GM19043 (cell line): Measurements from ENCODE around the gene ZGPAT.
"Not testable (repeated sequence)": the region's sequence is repeated elsewhere in the genome, so short reads cannot be mapped to it uniquely, and the experiment has no call there.

Source experiments
- ATAC-seq: cut with Tn5 transposase; IDR thresholded peaks from one replicate; pipeline ENCODE4 v1.9.1; 2021; ENCODE audit warnings: low read depth; ENCODE audit not compliant: unreplicated experiment

ZGPAT gene

DNA sequence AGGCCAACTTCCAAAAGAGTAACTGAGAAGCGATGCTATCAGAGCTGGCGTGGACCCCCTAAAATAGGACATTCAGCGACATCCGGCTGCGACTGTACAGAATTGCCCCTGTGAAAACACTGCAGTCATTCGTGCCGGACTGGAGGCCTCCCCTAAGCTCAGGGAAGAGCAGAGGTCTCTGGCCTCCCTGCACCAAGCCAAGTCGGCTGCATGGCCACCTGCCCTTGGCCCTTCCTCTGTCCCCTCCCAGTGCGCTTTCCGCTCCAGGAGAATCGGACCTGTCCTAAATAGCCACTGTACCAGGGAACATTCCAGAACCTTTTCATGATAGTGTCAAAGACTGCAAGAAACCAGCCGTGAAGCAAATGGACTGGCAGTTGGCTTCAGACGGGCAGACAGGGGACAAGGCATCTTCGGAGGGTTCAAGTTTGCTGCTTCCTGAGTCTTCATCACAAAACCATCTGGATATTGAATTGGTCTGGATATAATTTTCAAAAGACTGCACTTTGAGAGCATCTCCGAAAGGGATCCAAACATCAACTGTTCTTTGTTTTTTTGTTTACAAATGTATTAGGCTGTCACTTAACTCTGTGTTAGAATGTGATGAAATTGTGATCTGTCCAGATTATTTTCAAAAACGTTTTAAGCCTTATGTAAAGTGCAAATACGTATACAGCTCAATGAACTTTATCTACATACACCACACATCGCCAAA, 48.3 kb downstream of the ZGPAT start:
- ATAC-seq: no peak

DNA sequence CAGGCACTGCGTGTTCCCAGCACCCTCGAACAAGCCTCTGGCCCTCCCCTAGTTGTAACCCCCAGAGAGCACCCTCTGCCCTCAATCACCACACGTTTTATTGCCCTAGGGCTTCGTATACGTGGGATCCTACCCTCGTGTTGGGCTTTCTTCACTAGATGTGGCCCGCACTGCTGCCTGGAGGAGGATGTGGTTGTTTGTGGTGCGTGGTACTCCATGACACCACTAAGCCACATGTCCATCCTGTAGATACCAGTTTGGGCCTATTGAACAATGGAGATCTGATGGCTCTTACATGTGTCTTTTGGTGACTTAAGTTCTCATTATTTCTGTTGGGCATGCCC, 48.8 kb downstream of the ZGPAT start:
- no peak for ATAC-seq

DNA sequence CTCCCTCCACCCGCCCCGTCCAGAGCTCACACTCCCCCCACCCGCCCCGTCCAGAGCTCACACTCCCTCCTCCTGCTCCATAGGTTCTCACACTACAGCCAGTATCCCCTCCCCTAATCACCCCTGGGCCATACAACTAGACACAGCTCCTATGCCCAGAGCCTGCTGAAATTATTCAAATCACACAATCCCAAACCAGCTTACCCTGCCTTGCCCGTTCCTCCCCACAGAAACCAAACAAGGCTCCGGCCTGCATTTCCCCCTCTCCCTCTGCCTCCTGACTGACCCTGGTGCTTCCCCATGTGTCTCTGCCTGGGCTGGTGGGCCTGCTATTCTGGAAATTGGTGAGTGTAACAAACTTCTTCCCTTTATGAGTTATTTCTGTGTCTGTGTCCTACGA, 50.3 kb downstream of the ZGPAT start:
- no peak for ATAC-seq

DNA sequence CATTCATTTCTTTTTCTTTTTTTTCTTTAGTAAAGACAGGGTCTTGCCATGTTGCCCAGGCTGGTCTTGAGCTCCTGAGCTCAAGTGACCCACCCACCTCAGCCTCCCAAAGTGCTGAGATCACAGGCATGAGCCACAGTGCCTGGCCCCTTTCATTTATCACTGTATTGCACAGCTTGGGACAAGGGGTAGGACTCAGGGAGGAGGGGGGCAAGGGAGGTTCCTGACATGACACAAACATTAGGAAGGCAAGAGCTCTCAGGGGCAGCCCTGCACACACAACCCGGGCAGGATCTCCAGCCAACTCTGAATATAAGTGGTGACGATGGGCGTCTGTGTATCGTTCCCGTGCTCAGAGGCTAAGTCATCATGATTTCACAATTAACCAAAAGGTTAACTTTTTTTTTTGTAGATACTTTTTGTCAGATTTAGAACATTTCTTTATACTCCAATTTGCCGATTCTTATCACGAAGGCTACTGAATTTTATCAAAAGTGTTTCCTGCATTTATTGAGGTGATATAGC, 51.6 kb downstream of the ZGPAT start:
- ATAC-seq: no peak

DNA sequence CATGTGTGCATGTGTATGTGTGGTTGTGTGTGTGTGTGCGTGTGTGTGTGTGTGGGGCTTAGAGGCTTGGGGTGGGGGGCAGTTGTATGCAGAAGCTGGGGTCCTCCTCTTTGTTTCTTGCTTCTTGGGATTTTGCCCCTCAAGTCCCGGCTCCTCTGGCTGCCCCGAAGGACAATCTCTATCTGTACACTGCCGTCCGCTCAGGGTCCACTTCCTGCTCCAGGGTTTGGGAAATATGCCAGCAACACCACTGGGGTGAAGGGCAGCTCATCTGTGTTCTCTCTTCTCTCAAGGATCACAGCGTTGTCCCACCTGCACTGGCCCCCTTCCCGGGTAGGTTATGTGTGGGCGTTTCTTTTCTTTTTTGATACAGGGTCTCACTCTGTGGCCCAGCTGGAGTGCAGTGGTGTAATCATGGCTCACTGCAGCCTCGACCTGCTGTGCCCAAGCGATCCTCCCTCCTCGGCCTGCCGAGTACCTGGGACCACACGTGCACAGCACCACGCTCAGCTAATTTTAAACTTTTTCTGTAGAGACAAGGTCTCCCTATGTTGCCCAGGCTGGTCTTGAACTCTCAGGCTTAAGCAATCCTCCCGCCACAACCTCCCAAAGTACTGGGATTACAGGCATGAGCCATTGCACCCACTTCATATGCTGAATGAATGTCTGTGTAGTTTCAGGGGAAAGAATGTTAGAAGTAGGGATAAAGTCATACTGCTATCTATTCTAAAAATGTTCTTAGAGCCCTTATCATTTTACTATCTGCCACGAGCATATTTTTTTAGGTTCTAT, 57.4 kb downstream of the ZGPAT start:
- ATAC-seq: no peak

DNA sequence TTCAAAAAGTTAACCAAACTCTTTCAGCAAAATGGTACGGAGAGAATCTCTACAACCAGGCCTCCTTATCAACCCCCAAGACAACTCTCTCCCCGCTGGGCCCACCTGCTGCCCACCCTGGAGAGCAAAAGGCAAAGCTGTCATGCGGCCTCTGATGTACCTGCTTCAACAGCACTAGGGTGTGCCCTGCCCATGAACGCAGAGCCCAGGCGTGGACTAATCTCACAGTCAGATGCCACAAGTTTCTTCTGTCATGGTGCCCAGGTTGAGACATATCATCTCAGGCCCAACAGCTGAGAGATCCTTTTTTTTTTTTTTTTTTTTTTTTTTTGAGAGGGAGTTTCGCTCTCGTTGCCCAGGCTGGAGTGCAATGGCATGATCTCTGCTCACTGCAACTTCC, 58.1 kb downstream of the ZGPAT start:
- no peak for ATAC-seq

DNA sequence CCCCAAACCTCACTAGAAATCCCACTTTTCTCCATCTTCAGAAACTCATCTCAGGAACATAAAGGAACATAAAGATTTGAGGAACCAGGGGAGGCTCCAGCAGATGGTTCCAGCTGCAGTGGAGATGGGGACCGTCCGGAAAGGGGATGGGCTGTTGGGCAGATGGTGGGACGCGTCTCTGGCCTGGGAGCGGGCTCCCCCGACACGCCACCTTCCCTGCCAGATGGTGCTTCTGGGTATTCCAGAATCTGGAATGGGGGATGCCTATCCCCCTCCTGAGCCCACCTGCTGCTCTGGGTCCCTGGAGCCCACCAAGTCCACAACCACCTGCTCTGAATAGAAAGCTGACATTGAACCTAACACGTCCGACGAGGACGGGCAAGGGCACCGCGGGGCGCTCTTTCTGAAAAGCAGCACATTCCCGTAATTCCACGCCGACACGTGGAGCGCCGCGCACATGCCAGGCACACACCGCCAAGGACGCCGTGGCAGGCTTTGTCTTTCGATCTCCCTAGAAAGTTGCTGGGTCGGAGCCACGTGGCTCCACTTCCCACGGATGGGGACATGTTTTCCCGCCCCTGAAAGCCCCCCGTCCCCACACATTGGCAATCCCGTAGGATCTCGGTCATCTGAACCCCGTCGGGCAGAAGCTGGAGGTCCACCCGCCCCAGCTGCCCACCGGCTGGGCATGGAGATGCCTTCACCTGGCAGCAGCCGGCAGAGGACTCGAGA, 59.0 kb downstream of the ZGPAT start:
- no peak for ATAC-seq

DNA sequence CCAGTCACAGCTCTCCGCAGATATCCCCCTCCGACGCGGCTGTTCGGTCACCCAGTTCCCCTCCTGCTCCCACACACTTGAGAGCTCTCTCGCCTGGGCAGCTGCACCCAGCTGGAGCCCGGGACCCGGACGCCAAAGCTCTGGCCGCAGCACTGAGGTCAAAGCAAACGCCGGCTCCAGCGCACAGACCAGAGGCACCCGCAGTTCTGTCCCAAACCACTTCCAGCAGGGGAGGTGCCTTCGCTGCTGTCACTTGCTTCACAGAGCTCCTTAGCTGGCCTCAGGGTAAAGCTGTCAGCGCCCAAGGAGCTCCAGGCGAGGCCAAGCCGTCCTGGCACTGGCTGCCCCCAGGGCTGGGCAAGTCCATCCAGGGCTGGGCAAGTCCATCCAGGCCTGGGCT, 59.6 kb downstream of the ZGPAT start:
- no peak for ATAC-seq

DNA sequence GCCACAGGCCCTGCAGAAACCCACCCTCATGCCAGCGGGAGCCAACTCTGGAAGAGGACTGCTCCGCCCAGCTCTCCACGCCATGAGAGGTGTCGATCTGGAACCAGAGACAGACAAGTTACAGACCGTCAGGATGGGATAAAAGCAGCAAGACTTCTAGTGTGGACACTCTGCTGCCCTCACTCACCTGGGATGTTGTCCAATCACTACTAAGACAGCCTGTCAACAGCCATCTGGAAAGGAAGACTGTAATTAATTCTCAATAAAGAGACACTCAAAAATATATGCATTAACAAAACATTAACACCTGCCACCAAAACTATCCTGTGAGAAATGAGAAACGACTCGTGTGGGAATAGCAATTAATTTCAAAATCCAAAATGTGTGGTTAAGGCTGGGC, 60.0 kb downstream of the ZGPAT start:
- ATAC-seq: no peak

DNA sequence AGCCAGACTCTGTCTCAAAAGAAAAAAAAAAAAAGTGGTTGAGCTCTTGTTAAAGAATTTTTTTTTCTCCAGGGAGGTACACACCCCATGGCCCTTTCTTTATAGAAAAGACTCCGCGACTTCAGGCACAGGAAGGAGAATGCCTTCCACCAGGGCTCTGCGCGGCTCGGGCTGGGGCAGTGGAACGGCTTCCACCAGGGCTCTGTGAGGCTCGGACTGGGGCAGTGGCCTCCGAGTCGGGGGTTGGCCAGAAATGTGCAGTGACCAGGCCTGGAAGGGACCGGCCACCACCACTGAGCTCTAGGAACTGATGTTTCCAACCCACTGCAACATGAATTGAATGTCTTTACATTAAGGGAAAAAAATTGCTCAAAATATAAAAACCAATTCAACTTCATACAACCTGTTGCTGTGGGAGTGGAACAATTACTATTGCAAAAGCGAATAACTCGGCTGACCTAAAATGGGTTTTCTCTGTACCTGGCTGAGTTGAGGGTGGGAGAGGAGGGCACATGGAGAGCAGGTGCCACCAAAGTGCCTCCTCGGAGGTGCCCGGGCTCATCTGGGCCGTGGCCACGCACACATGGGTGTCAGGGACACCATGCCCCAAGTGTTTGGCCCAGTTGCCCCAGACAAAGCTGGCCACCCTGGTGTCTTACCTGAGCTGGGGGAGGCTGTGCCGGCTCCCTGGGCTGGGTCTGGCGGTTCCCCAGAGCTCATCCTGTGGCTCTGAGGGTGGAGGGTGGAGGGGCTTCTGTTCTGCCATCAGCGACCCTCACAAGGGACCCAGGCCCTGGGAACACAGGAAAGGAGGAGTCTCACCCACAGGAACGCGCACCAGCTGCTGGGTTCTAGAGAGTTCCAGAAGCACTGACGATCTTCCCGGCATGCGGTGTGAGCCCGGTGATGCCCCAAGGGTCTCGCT, 61.0 kb downstream of the ZGPAT start:
- ATAC-seq: no peak

DNA sequence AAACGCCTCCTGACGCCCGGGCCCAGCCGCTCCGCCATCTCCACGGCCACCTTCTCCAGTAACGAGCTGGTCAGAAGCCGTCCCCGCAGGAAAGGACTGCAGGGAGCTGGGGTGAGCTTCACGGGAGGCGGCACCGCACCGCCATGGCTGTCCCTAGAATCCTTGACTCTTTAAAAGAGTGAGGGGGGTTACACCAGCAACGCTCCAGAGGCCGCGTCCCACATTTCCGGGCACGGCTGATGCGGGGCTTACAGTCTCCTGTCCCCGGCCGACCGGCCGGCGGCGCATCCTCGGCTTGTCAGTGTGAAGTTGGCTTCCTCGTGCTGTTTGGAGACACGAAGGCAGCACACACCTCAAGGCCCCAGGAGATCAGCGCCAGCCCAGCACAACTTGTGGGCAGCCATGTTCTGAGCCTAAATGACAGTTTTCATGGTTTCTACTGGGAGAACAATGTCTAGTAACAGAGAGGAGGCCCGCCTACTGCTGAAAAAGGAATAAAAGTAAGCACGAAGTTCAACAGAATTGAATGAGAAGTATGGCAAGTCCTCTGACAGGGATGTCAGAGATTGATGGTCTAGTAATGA, 62.1 kb downstream of the ZGPAT start:
- no peak for ATAC-seq

DNA sequence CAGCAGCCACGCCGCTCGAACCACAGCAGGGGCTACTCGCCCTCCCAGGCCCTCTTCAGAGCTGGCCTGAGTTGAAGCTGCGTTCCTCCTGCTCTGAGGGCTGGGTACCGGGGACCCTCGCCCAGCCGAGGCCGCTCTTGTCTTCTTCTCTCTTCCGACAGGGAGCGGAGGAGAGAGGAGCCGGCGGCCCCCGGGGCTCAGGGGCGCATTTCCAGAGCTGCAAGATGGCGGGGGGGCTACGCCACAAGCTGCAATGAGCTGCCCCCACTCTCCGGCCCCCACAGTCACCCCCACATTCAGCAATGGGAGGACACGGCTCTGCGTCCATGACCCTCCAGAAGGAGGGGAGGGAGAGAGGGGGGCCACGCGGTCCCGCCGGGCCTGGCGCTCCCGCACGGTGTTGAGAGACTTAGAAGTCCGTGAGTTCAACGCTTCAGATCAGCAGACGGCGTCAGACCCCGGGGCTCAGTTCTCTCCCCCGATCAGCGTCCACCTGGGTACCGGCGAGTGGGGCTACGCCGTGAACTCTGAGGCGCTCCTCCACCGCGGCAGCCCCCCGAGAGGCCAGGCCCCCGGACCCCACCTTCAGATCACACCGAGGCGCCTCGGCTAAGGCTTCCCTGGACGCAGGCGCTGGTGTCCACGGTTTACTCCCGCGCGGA, 63.3 kb downstream of the ZGPAT start:
- ATAC-seq: no peak

DNA sequence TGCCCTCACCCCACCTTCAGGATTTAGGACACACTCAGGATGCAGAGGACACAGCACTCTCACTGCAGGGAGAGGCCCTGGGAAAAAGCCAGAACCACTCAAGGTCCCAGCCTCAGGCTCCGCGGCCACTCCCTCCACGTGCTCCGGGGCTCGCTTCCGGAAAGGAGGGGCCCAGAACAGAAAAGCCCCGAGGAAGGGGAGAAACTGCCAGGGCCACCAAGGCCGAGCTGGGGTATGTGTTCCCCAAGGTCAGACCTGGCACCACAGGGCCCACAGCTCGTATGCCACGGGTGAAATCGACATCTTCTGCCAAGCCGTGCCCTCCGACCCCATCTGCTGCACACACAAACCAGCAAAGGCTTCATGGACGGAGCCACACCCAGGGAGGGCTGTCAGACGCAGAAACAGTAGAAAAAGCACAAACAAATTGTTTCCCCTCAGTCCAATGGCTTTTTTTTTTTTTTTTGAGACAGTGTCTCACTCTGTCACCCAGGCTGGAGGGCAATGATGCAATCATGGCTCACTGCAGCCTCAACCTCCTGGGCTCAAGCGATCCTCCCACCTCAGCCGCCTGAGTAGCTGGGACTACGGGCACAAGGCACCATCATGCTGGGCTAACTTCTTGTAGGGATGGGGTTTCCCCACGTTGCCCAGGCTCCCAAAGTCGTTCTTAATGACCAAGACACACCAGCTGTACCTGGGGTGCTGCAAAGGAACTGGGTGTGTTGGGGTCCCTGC, 65.1 kb downstream of the ZGPAT start:
- ATAC-seq: no peak

DNA sequence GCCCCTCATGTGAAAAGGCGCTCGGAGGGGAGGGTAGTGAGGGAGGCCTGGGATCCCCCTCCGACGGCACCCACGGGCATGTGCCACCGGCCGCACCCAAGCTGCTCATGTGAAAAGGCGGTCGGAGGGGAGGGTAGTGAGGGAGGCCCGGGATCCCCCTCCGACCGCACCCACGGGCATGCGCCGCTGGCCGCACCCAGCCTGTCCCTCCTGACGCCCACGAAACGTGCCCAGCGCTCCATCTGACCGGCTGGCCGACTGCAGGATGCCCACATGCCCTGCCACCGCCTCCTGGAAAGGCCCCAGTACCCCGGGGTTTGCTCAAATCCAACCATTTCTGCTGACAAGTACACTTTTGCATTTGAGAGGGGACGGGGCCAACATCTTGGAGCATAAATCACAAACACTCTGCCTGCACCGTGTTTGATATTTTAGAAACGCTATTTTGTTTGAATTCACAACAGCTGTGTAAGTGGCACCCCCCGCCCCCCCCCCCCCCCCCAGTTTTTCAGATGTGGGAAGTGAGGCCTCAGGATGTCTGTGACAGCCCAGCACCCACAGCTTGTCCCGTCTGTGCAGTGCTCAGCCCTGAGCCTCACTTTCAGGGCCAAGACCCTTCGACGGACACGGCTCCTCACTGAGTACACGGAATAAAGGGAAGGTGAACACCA, 65.9 kb downstream of the ZGPAT start:
- ATAC-seq: no peak

DNA sequence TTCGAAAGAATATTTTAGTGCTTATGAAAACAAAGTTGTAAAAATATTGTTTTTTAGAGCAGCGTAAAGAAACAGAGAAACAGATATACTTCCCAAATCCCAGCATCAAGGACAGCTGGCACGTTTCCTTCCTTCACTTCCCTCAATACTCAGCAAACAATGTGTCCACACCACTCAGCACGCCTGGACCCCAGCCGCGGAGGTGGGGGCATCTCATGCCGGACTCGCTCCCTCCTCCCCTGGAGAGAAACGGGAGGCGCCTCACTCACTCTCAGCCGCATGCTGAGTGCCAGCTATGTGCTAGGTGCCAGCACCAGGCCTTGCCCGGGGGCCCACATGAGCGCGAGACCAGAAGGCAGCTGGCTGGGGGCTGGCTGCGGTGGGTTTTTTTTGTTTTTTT, 66.5 kb downstream of the ZGPAT start:
- no peak for ATAC-seq

DNA sequence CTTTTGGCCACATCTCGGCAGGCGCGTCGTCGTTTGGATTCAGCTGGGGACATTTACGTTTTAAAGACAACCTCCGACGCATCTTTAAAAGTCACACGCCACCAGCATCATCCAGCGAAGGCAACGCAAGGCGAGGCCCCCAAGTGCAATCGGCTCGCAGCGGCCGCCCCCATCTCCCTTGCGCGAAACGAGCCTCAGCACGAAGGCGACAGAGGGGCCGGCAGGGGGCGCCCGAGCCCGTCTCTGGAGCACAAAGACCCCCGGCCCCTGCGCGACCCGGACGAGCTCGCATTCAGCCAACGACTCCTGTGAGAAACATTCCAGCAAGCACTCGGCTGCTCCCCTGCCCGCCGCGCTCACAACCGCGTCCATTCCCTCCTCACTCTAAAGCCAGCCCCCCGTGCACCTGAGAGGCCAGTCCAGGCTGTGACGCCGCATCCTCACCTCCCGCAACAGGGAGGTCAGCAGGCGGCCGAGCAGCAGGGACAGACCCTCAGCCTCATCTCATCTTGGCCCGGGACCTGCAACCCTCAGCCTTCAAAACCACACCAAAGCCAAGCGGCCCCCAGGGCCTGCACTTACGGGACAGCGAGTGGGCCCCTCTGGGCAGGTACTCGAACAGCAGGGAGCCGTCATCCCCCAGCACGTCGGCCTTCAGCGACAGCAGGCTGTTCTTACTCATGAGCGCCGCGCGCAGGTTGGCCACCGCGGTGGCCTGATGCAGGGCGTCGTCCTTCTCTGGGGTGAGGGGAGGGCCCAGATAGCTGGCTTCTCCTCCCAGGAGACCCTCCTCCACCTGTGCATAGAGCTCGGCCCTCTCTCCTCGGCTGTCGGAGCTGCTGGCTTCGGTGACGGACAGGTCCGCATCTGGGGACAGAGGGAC, 67.5 kb downstream of the ZGPAT start:
- ATAC-seq: no peak

DNA sequence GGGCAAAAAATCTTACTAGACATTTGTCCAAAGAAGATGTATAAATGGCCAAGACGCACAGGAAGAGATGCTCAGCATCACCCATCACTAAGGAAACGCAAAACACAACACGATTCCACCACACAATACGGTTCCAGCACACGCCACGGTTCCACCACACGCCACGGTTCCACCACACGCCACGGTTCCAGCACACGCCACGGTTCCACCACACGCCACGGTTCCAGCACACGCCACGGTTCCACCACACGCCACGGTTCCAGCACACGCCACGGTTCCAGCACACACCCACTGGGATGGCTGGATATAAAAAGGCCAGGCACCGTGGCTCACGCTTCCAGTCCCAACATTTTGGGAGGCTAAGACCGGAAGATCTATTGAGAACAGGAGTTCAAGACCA, 69.0 kb downstream of the ZGPAT start:
- ATAC-seq: not testable (repeated sequence)
